Uterus (tissue), 4 donors: ENCODE data around the gene CATSPERD. TPM values are rescaled to one million over a fixed set of nuclear protein-coding genes. Genes with fewer than 3 reads are reported as not detected.
A peak's percentile ranks its signal among the peaks of the same experiment; 100 is the strongest.

Source experiments
- DNase-seq, 2 donors: peaks; one replicate each; pipeline ENCODE4 v3.0.0-alpha.2; 2019 to 2020
- H3K27ac ChIP-seq, 2 donors: fragments of 200-600 bp; sonication (generic); 1 replicate in 1 of 2; 2 replicates in 1 of 2; pipeline ENCODE4 v1.5.1; 2016 to 2018
- H3K27me3 ChIP-seq, 2 donors: fragments of 200-600 bp; sonication (generic); one replicate each; pipeline ENCODE4 v1.5.1; 2018 to 2019; ENCODE audit warnings: control low read depth in 1 of 2
- H3K36me3 ChIP-seq, 2 donors: fragments of 200-600 bp; sonication (generic); one replicate each; pipeline ENCODE4 v1.5.1; 2019; ENCODE audit warnings: control low read depth in 1 of 2
- H3K4me1 ChIP-seq, 2 donors: fragments of 200-600 bp; sonication (generic); one replicate each; pipeline ENCODE4 v1.5.1; 2018 to 2019; ENCODE audit warnings: control low read depth in 1 of 2
- H3K4me3 ChIP-seq, 2 donors: fragments of 200-600 bp; sonication (generic); 1 replicate in 1 of 2; 2 replicates in 1 of 2; pipeline ENCODE4 v1.5.1; 2018 to 2019; ENCODE audit warnings: mild to moderate bottlenecking in 1 of 2
- H3K9me3 ChIP-seq, 2 donors: fragments of 200-600 bp; sonication (generic); one replicate each; pipeline ENCODE4 v1.5.1; 2019; ENCODE audit warnings: control low read depth in 1 of 2
- CTCF ChIP-seq, 4 experiments: fragments of 200-600 bp in 2 of 4; fragments of 450-650 bp in 2 of 4; sonication (generic) in 2 of 4; IDR thresholded peaks; one replicate each; pipeline ENCODE4 v1.5.1; 2016 to 2019; ENCODE audit warnings: antibody characterized with exemption in 4 of 4, mild to moderate bottlenecking in 2 of 4, moderate library complexity in 1 of 4
- POLR2A ChIP-seq, 2 donors: fragments of 450-650 bp; IDR thresholded peaks; one replicate each; pipeline ENCODE4 v1.6.1; 2016; ENCODE audit warnings: antibody characterized with exemption in 2 of 2, mild to moderate bottlenecking in 1 of 2, moderate library complexity in 1 of 2
- intact Hi-C: fragments of 100-400 bp; cut with DNase I; formaldehyde crosslinking; loops from one replicate; pipeline ENCODE4 v1.15.1; 2023; ENCODE audit warnings: low total_unique reads
- total RNA-seq, 4 donors: library from RNA; depleted of rRNA in 3 of 4; stranded (reverse); fragments of >200 nt in 3 of 4; gene quantifications; one replicate each; pipeline versions ENCODE4 v1.1.0 to v1.2.4, GENCODE V29; 2014 to 2023
- donor health status: DM: yes; HTN: yes; CAD: no.

CATSPERD gene
- total RNA-seq, 4 donors from 2014 or later = not detected

- no peaks in the 10 kb centered on the region for H3K27me3 ChIP-seq
- DNase-seq = no peak
- intact Hi-C loops = loop anchor here (10.0 kb wide), 1 partner anchor 53 kb away; the partner anchor contains the start of genes SAFB and SAFB2
Measured at GRCh38 chr19:5678071-5678718, 42.2 kb upstream of the CATSPERD start.

GRCh38 chr19:5679289-5680083 lies 41.0 kb upstream of the CATSPERD start:
- DNase-seq = no peak
- TF ChIP-seq CTCF (IDR thresholded peaks at IDR 0.05) = no peak
- Histone ChIP-seq H3K4me1 (peaks cover 0 to 3% of the 10 kb centered on the region in 2 donors), H3K27ac (peak overlapping the region; percentile 91 to 95), H3K27me3 (no peaks in the 10 kb centered on the region), H3K4me3 (peak overlapping the region; percentile 59 to 91), H3K36me3 (no peaks in the 10 kb centered on the region), H3K9me3 (no peaks in the 10 kb centered on the region)
- intact Hi-C loops = loop anchor here (10.0 kb wide), 1 partner anchor 55 kb away; the partner anchor contains the start of genes SAFB and SAFB2

More at GRCh38 chr19:5678071-5678718, 42.2 kb upstream of the CATSPERD start:
- no peaks in the 10 kb centered on the region for H3K9me3 ChIP-seq
- no peak for TF ChIP-seq POLR2A (IDR thresholded peaks at IDR 0.05)
- no peak for TF ChIP-seq CTCF (IDR thresholded peaks at IDR 0.05)
- no peak overlapping the region for H3K27ac ChIP-seq
- peaks cover 0 to 3% of the 10 kb centered on the region in 2 donors for H3K4me1 ChIP-seq
- H3K36me3 ChIP-seq = no peaks in the 10 kb centered on the region
- no peak overlapping the region for H3K4me3 ChIP-seq

GRCh38 chr19:5680084-5680436 lies 40.4 kb upstream of the CATSPERD start:
- no peak for DNase-seq
- Histone ChIP-seq H3K4me1 (peaks cover 0 to 3% of the 10 kb centered on the region in 2 donors), H3K27me3 (no peaks in the 10 kb centered on the region), H3K4me3 (peak overlapping the region; percentile 59 to 91), H3K27ac (peak overlapping the region; percentile 91 to 95), H3K9me3 (no peaks in the 10 kb centered on the region), H3K36me3 (no peaks in the 10 kb centered on the region)
- intact Hi-C loops = no loop called here
- TF ChIP-seq CTCF (IDR thresholded peaks at IDR 0.05) (no peak), POLR2A (IDR thresholded peaks at IDR 0.05) (no peak)

- TF ChIP-seq CTCF (IDR thresholded peaks at IDR 0.05) (peak in 1 of 4 experiments; percentile 24), POLR2A (IDR thresholded peaks at IDR 0.05) (peak in 1 of 2 donors; percentile 34)
- Histone ChIP-seq H3K27me3 (no peaks in the 10 kb centered on the region), H3K27ac (peak within 1 kb of the TSS; percentile 91 to 95), H3K4me3 (peak within 1 kb of the TSS; percentile 59 to 91), H3K4me1 (peaks cover 0 to 3% of the 10 kb centered on the region in 2 donors), H3K9me3 (no peaks in the 10 kb centered on the region), H3K36me3 (no peaks in the 10 kb centered on the region)
- DNase-seq = peak; percentile 98 to 99
- intact Hi-C loops = no loop called here
Measured at GRCh38 chr19:5680437-5681368, 39.7 kb upstream of the CATSPERD start, which contains the start of the genes HSD11B1L and MICOS13. HSD11B1L (plus strand) TSS chr19:5681027; CDS start chr19:5684833, 3,806 bp downstream. MICOS13 (minus strand) TSS chr19:5680516; CDS start chr19:5680486, 30 bp downstream.
